H1 (cell line): ENCODE results near the gene PMM2. TPM values are rescaled to one million over a fixed set of nuclear protein-coding genes. Genes with fewer than 3 reads are reported as not detected.
A peak's percentile ranks its signal among the peaks of the same experiment; 100 is the strongest.

Source experiments
- CTCF ChIA-PET: fragments of 300-600 bp; sonication (Branson Sonifier 250); formaldehyde crosslinking; loops from one replicate; lab custom pipeline; 2021; ENCODE audit not compliant: partially characterized antibody; lab: Charles Lee
- POLR2A ChIA-PET: fragments of 300-600 bp; sonication (Branson Sonifier 250); formaldehyde crosslinking; loops from one replicate; lab custom pipeline; 2021; ENCODE audit warnings: inconsistent platforms; ENCODE audit not compliant: partially characterized antibody; lab: Charles Lee
- DNase-seq, 2 experiments: peaks; one replicate each; pipeline versions ENCODE4 v3.0.0 to v3.0.0-alpha.2; 2010 to 2022; ENCODE audit warnings: low spot score in 2 of 2, low read depth in 1 of 2, mixed read lengths in 1 of 2
- FAIRE-seq: peaks from 2 replicates; lab custom pipeline; 2011; peaks lifted over from hg19 to GRCh38; lab: Jason Lieb, UNC
- H2AFZ ChIP-seq: 2 replicates; pipeline ENCODE4 v1.8.1; 2012; ENCODE audit warnings: low read length, inconsistent platforms
- H2AK5ac ChIP-seq: 2 replicates; pipeline ENCODE4 v1.6.1; 2013; ENCODE audit warnings: low read depth, low read length
- H2BK120ac ChIP-seq: replicated peaks from 2 replicates; pipeline ENCODE3; 2013; ENCODE audit warnings: low read depth, low read length, inconsistent platforms
- H2BK12ac ChIP-seq: 2 replicates; pipeline ENCODE4 v1.6.1; 2013; ENCODE audit warnings: low read depth, low read length
- H2BK15ac ChIP-seq: 2 replicates; pipeline ENCODE4 v1.6.1; 2013; ENCODE audit warnings: low read length
- H2BK20ac ChIP-seq: 2 replicates; pipeline ENCODE4 v1.6.1; 2013; ENCODE audit warnings: low read length
- H2BK5ac ChIP-seq: 2 replicates; pipeline ENCODE4 v1.6.1; 2013; ENCODE audit warnings: low read depth, low read length
- H3K14ac ChIP-seq: 2 replicates; pipeline ENCODE4 v1.6.1; 2013; ENCODE audit warnings: inconsistent platforms; ENCODE audit not compliant: insufficient read length
- H3K18ac ChIP-seq: 2 replicates; pipeline ENCODE4 v1.6.1; 2013; ENCODE audit warnings: low read length; ENCODE audit errors: extremely low read depth
- H3K23ac ChIP-seq: 2 replicates; pipeline ENCODE4 v1.6.1; 2013; ENCODE audit warnings: inconsistent platforms; ENCODE audit not compliant: insufficient read length
- H3K23me2 ChIP-seq: 2 replicates; pipeline ENCODE4 v1.6.1; 2013; ENCODE audit warnings: low read depth, low read length
- H3K27ac ChIP-seq: 2 replicates; pipeline ENCODE4 v1.6.1; 2011; ENCODE audit warnings: low read depth, low read length, inconsistent platforms
- H3K27me3 ChIP-seq, 4 experiments: replicated peaks in 1 of 4; 1 replicate in 1 of 4; 2 replicates in 3 of 4; pipeline versions ENCODE4 v1.6.1 to v1.8.1; 2011 to 2013; ENCODE audit warnings: low read length in 3 of 4, mild to moderate bottlenecking in 3 of 4, inconsistent platforms in 2 of 4, mixed read lengths in 2 of 4, moderate library complexity in 1 of 4; ENCODE audit not compliant: control insufficient read depth in 3 of 4, insufficient read depth in 3 of 4; ENCODE audit errors: extremely low read depth in 1 of 4
- H3K36me3 ChIP-seq, 4 experiments: 2 replicates each; pipeline versions ENCODE4 v1.6.1 to v1.8.1; 2011 to 2013; ENCODE audit warnings: mild to moderate bottlenecking in 4 of 4, low read length in 3 of 4, moderate library complexity in 2 of 4, control low read depth in 1 of 4, inconsistent platforms in 1 of 4; ENCODE audit not compliant: insufficient read depth in 4 of 4, control insufficient read depth in 2 of 4
- H3K4ac ChIP-seq: replicated peaks from 2 replicates; pipeline ENCODE3; 2013; ENCODE audit warnings: low read length, low read depth, mixed read lengths, inconsistent platforms; ENCODE audit not compliant: insufficient read length
- H3K4me1 ChIP-seq, 4 experiments: replicated peaks in 1 of 4; 1 replicate in 1 of 4; 2 replicates in 3 of 4; pipeline versions ENCODE4 v1.6.1 to v1.8.1; 2011 to 2013; ENCODE audit warnings: low read length in 3 of 4, inconsistent platforms in 2 of 4, mixed read lengths in 1 of 4; ENCODE audit not compliant: insufficient read depth in 4 of 4, control insufficient read depth in 3 of 4
- H3K4me2 ChIP-seq, 2 experiments: 2 replicates each; pipeline versions ENCODE4 v1.6.1 to v1.8.1; 2011 to 2013; ENCODE audit warnings: low read depth in 2 of 2, low read length in 2 of 2, control low read depth in 1 of 2, inconsistent platforms in 1 of 2, mild to moderate bottlenecking in 1 of 2; ENCODE audit not compliant: insufficient read depth in 1 of 2
- H3K4me3 ChIP-seq, 4 experiments: fragments of 200-600, 300-600 bp in 1 of 4; sonication (generic), shearing (Covaris generic), sonication (Bioruptor Twin) in 1 of 4; 2 replicates each; pipeline versions ENCODE4 v1.5.1 to v1.8.1; 2011 to 2016; ENCODE audit warnings: low read length in 4 of 4, low read depth in 3 of 4, control low read depth in 2 of 4, inconsistent platforms in 2 of 4, mild to moderate bottlenecking in 2 of 4, mixed read lengths in 1 of 4, moderate library complexity in 1 of 4; ENCODE audit not compliant: insufficient read depth in 2 of 4; ENCODE audit errors: extremely low read depth in 1 of 4
- H3K56ac ChIP-seq: replicated peaks from 2 replicates; pipeline ENCODE3; 2013; ENCODE audit warnings: low read depth, mild to moderate bottlenecking, mixed read lengths, low read length, inconsistent platforms; ENCODE audit not compliant: insufficient read length
- H3K79me1 ChIP-seq: 2 replicates; pipeline ENCODE4 v1.6.1; 2013; ENCODE audit warnings: low read depth, low read length, control low read depth
- H3K79me2 ChIP-seq, 2 experiments: 2 replicates each; pipeline versions ENCODE4 v1.6.1 to v1.8.1; 2012 to 2013; ENCODE audit warnings: low read length in 2 of 2, mild to moderate bottlenecking in 2 of 2, inconsistent platforms in 1 of 2; ENCODE audit not compliant: insufficient read depth in 2 of 2, control insufficient read depth in 1 of 2
- H3K9ac ChIP-seq, 4 experiments: replicated peaks in 1 of 4; 1 replicate in 1 of 4; 2 replicates in 3 of 4; pipeline versions ENCODE4 v1.6.1 to v1.8.1; 2011 to 2013; ENCODE audit warnings: low read depth in 3 of 4, low read length in 3 of 4, control low read depth in 2 of 4, mild to moderate bottlenecking in 2 of 4, moderate library complexity in 2 of 4, inconsistent platforms in 1 of 4; ENCODE audit errors: extremely low read depth in 1 of 4
- H3K9me3 ChIP-seq, 2 experiments: 2 replicates each; pipeline versions ENCODE4 v1.6.1 to v1.8.1; 2012 to 2013; ENCODE audit warnings: mild to moderate bottlenecking in 2 of 2, moderate library complexity in 2 of 2, control low read depth in 1 of 2, inconsistent platforms in 1 of 2, low read depth in 1 of 2, low read length in 1 of 2, mixed read lengths in 1 of 2; ENCODE audit not compliant: insufficient read depth in 2 of 2
- H4K20me1 ChIP-seq, 2 experiments: replicated peaks in 1 of 2; 2 replicates each; pipeline versions ENCODE3 to v1.8.1; 2011 to 2013; ENCODE audit warnings: inconsistent platforms in 2 of 2, low read length in 2 of 2, mild to moderate bottlenecking in 1 of 2; ENCODE audit not compliant: insufficient read depth in 2 of 2, control insufficient read depth in 1 of 2
- H4K5ac ChIP-seq: 2 replicates; pipeline ENCODE4 v1.6.1; 2013; ENCODE audit warnings: low read length, low read depth, mixed read lengths, inconsistent platforms; ENCODE audit not compliant: insufficient read length
- H4K8ac ChIP-seq: 2 replicates; pipeline ENCODE4 v1.8.0; 2013; ENCODE audit warnings: mild to moderate bottlenecking, moderate library complexity, low read length, inconsistent platforms; ENCODE audit not compliant: insufficient read depth; ENCODE audit errors: extremely low read depth
- H4K91ac ChIP-seq: replicated peaks from 2 replicates; pipeline ENCODE3; 2013; ENCODE audit warnings: low read length, mixed read lengths, inconsistent platforms; ENCODE audit not compliant: insufficient read length
- KDM1A ChIP-seq: fragments of 200-600, 300-600 bp; sonication (generic); IDR thresholded peaks from 2 replicates; pipeline ENCODE4 v1.7.1; 2016; ENCODE audit warnings: mild to moderate bottlenecking, low read length, borderline replicate concordance
- POU5F1 ChIP-seq: IDR thresholded peaks from 2 replicates; pipeline ENCODE4 v1.6.1; 2011; ENCODE audit warnings: low read depth, mild to moderate bottlenecking, low read length, moderate library complexity
- WGBS, 2 experiments: shearing (Covaris generic) in 1 of 2; methylation state at CpG; one replicate each; pipeline versions ENCODE4 v1.1.6 to v1.1.7; 2013 to 2015; ENCODE audit warnings: low lambda C conversion rate in 2 of 2, mixed read lengths in 2 of 2, inconsistent platforms in 1 of 2, low coverage in 1 of 2, missing lambda C conversion rate in 1 of 2; ENCODE audit not compliant: insufficient replicate concordance in 2 of 2, insufficient coverage in 1 of 2, insufficient read length in 1 of 2; ENCODE audit errors: extremely low coverage in 1 of 2, missing lambda C conversion rate in 1 of 2; 5-methylcytosine and 5-hydroxymethylcytosine counted together
- polyA plus RNA-seq, 7 experiments: library from polyadenylated mRNA; depleted of rRNA in 3 of 7; stranded (reverse) in 5 of 7; unstranded in 2 of 7; fragments of >200 nt in 5 of 7; fragments of 200-250 nt in 2 of 7; gene quantifications; 1 replicate in 5 of 7; 2 replicates in 1 of 7; 4 replicates in 1 of 7; pipeline versions ENCODE4 v1.2.1 to v1.2.3, GENCODE V29; 2011 to 2013; ENCODE audit warnings: missing spikeins in 2 of 7, mixed read lengths in 2 of 7
- total RNA-seq: library from RNA; stranded (reverse); fragmentation: NEBNext Ultra II Directional; extraction: Animal tissue kit (Norgen Biotek cat#: 25700); gene quantifications from 2 replicates; pipeline ENCODE4 v1.2.1, GENCODE V29; 2021

PMM2 gene
- total and polyA plus RNA-seq, 2 of the 8 experiments (the other 6 are each of a cell fraction or from before 2014, with no cell fraction given) = 26.2 to 49.4 TPM

- CTCF ChIA-PET = interaction anchor here (0.5 to 1.2 kb wide), 4 partner anchors 18 to 114 kb away, joined by 3 to 4 read pairs (median 3); no protein-coding TSS in a partner anchor
- H2BK5ac ChIP-seq = no peak overlapping the region
- H3K9ac ChIP-seq = no peak overlapping the region
- TF ChIP-seq POU5F1 = 0 out of 2 replicates have a peak, but pooled peaks have one; percentile 47
- no peak for TF ChIP-seq KDM1A
- H4K91ac ChIP-seq = no peak overlapping the region
- no peak overlapping the region for H2BK120ac ChIP-seq
- H4K20me1 ChIP-seq = peaks cover 0 to 4% of the 10 kb centered on the region in 2 experiments
- no peaks in the 10 kb centered on the region for H3K79me2 ChIP-seq
- no peak overlapping the region for H2AFZ ChIP-seq
- H4K5ac ChIP-seq = no peak overlapping the region
- no peak overlapping the region for H3K18ac ChIP-seq
- no peak overlapping the region for H4K8ac ChIP-seq
- H3K23ac ChIP-seq = no peak overlapping the region
- H3K4me2 ChIP-seq = no peak overlapping the region
- no peak overlapping the region for H2BK15ac ChIP-seq
- no peak for FAIRE-seq
- H3K56ac ChIP-seq = no peak overlapping the region
- POLR2A ChIA-PET = interaction anchor here (0.9 to 3.1 kb wide), 4 partner anchors 10 to 171 kb away, joined by 3 to 20 read pairs (median 8); no protein-coding TSS in a partner anchor
- DNase-seq = no peak
- H3K79me1 ChIP-seq = no peaks in the 10 kb centered on the region; the same call in 1 of the 2 replicates
- no peak overlapping the region for H2BK20ac ChIP-seq
- no peak overlapping the region for H2BK12ac ChIP-seq
- H3K4me3 ChIP-seq = no peak overlapping the region
- peaks cover 6 to 44% (median 23%) of the 10 kb centered on the region in 4 experiments for H3K36me3 ChIP-seq
- H3K27me3 ChIP-seq = no peaks in the 10 kb centered on the region
- no peak overlapping the region for H3K14ac ChIP-seq
- 88% methylated on average over 3 of the region's 3 CpGs; no CpG with 5 or more reads in 1 of the 2 experiments for WGBS, 2 experiments
- H3K27ac ChIP-seq = no peak overlapping the region
- H3K4me1 ChIP-seq = peaks cover 0 to 5% (median 1%) of the 10 kb centered on the region in 4 experiments; a peak in 3 of 7 replicates
- no peak overlapping the region for H3K4ac ChIP-seq
- no peaks in the 10 kb centered on the region for H3K9me3 ChIP-seq
- H3K23me2 ChIP-seq = no peaks in the 10 kb centered on the region
- H2AK5ac ChIP-seq = no peak overlapping the region
Observed at GRCh38 chr16:8822403-8822802, 24.8 kb downstream of the PMM2 start.
